ENCODE data around the gene MCUB. TPM values are rescaled to one million over a fixed set of nuclear protein-coding genes. Genes with fewer than 3 reads are reported as not detected.

The MCUB gene
- total RNA-seq, 1 donor, result 22.8 TPM

DNA sequence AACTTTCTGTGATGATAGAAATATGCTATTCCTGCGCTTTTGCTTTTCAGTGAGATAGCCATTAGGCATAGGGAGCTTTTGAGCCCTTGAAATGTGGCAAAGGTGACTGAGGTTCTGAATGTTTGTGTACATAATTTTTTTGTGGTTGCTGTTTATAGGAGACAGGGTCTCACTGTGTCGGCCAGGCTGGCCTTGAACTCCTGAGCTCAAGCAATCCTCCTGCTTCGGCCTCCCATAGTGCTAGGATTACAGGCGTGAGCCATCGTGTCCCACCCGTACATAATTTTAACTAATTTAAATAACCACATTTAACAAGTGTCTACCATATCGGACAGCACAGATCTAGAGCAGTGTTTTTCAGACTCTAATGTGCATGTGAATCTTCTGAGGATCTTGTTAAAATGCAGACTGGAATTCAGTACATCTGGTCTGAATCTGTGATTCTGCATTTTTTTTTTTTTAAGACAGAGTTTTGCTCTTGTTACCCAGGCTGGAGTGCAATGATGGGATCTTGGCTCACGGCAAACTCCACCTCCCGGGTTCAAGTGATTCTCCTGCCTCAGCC is 97.9 kb downstream of the MCUB start:
- no peaks in the 10 kb centered on the region for H3K79me2 ChIP-seq (ENCODE audit: insufficient read depth, low read length)
- no peak overlapping the region for H3K4me2 ChIP-seq (ENCODE audit: insufficient read depth, low read length)
- no peak overlapping the region for H2AFZ ChIP-seq (ENCODE audit: low read length)
- DNase-seq (ENCODE audit: insufficient read length, low spot score, missing footprints), result no peak
- no peaks in the 10 kb centered on the region for H4K20me1 ChIP-seq (ENCODE audit: insufficient read depth, low read length)
- H3K36me3 ChIP-seq (ENCODE audit: insufficient read depth, low read length), result no peaks in the 10 kb centered on the region
- H3K27me3 ChIP-seq (ENCODE audit: insufficient read depth, low read length), result no peaks in the 10 kb centered on the region
- no peaks in the 10 kb centered on the region for H3K4me1 ChIP-seq (ENCODE audit: insufficient read depth, low read length)
- TF ChIP-seq, protein P1, sequence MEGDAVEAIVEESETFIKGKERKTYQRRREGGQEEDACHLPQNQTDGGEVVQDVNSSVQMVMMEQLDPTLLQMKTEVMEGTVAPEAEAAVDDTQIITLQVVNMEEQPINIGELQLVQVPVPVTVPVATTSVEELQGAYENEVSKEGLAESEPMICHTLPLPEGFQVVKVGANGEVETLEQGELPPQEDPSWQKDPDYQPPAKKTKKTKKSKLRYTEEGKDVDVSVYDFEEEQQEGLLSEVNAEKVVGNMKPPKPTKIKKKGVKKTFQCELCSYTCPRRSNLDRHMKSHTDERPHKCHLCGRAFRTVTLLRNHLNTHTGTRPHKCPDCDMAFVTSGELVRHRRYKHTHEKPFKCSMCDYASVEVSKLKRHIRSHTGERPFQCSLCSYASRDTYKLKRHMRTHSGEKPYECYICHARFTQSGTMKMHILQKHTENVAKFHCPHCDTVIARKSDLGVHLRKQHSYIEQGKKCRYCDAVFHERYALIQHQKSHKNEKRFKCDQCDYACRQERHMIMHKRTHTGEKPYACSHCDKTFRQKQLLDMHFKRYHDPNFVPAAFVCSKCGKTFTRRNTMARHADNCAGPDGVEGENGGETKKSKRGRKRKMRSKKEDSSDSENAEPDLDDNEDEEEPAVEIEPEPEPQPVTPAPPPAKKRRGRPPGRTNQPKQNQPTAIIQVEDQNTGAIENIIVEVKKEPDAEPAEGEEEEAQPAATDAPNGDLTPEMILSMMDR (IDR thresholded peaks at IDR 0.05; ENCODE audit: extremely low read depth, low read depth, low read length), result no peak
- no peaks in the 10 kb centered on the region for H3K9me3 ChIP-seq (ENCODE audit: low read depth, low read length)
- no peak overlapping the region for H3K27ac ChIP-seq (ENCODE audit: low read depth, low read length)
- no peak overlapping the region for H3K4me3 ChIP-seq (ENCODE audit: insufficient read depth, low read length)

DNA sequence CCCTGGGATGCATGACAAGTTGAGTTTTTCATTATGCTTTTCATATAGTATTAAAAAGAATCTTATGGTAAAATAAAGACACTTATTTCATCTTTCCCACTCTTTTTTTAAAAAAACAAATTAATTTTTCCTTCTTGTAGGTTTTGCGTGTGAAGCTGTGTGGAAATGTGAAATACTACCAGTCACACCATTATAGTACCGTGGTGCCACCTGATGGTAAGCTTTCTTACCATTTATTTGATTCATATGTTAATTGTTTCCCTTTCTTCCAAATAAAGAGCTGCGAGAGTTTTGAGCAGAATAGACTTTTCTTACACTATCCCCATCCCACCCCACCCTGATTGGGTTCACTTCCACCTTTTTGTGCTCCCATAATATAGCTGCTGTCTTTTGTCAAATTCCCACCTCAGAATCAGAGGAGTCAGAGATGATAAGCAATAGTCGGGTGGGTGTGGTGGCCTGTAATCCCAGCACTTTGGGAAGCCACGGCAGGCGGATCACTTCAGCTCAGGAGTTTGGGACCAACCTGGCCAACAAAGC is 98.9 kb downstream of the MCUB start:
- no peaks in the 10 kb centered on the region for H4K20me1 ChIP-seq (ENCODE audit: insufficient read depth, low read length)
- H2AFZ ChIP-seq (ENCODE audit: low read length), result no peak overlapping the region
- TF ChIP-seq, protein P1 (IDR thresholded peaks at IDR 0.05; ENCODE audit: extremely low read depth, low read depth, low read length), result no peak
- no peaks in the 10 kb centered on the region for H3K4me1 ChIP-seq (ENCODE audit: insufficient read depth, low read length)
- H3K4me3 ChIP-seq (ENCODE audit: insufficient read depth, low read length), result no peak overlapping the region
- H3K27me3 ChIP-seq (ENCODE audit: insufficient read depth, low read length), result no peaks in the 10 kb centered on the region
- DNase-seq (ENCODE audit: insufficient read length, low spot score, missing footprints), result no peak
- no peaks in the 10 kb centered on the region for H3K9me3 ChIP-seq (ENCODE audit: low read depth, low read length)
- no peak overlapping the region for H3K27ac ChIP-seq (ENCODE audit: low read depth, low read length)
- H3K4me2 ChIP-seq (ENCODE audit: insufficient read depth, low read length), result no peak overlapping the region
- H3K79me2 ChIP-seq (ENCODE audit: insufficient read depth, low read length), result no peaks in the 10 kb centered on the region
- no peaks in the 10 kb centered on the region for H3K36me3 ChIP-seq (ENCODE audit: insufficient read depth, low read length)

GRCh38 chr4:109662116-109662515 is 102.1 kb downstream of the MCUB start:
- H3K27ac ChIP-seq (ENCODE audit: low read depth, low read length), result no peak overlapping the region
- TF ChIP-seq, protein P1 (IDR thresholded peaks at IDR 0.05; ENCODE audit: extremely low read depth, low read depth, low read length), result no peak
- no peaks in the 10 kb centered on the region for H3K27me3 ChIP-seq (ENCODE audit: insufficient read depth, low read length)
- DNase-seq (ENCODE audit: insufficient read length, low spot score, missing footprints), result no peak
- H3K4me3 ChIP-seq (ENCODE audit: insufficient read depth, low read length), result no peak overlapping the region
- H3K4me2 ChIP-seq (ENCODE audit: insufficient read depth, low read length), result no peak overlapping the region
- H2AFZ ChIP-seq (ENCODE audit: low read length), result no peak overlapping the region
- no peaks in the 10 kb centered on the region for H4K20me1 ChIP-seq (ENCODE audit: insufficient read depth, low read length)
- no peaks in the 10 kb centered on the region for H3K9me3 ChIP-seq (ENCODE audit: low read depth, low read length)
- no peaks in the 10 kb centered on the region for H3K79me2 ChIP-seq (ENCODE audit: insufficient read depth, low read length)
- H3K4me1 ChIP-seq (ENCODE audit: insufficient read depth, low read length), result no peaks in the 10 kb centered on the region
- H3K36me3 ChIP-seq (ENCODE audit: insufficient read depth, low read length), result no peaks in the 10 kb centered on the region

DNA sequence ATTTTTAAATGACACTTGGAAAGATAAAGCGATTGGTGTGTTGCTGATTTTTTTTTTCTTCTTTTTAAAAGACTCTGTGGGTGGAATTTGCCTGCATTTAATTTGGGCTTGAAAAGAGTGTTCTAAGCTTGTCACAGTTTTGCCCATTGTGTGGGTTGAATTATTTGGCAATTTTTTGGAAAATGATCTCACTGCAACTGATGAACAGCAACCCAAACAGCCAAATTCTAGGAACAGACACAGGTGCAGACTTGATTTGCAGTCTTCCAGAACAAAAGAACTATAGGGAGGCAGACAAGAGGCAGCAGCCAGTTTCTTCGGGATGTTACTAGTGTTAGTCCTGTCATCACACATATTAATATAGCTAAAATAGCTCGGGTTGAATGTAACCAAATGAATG is 102.7 kb downstream of the MCUB start:
- H3K27me3 ChIP-seq (ENCODE audit: insufficient read depth, low read length), result no peaks in the 10 kb centered on the region
- DNase-seq (ENCODE audit: insufficient read length, low spot score, missing footprints), result peak; percentile 27
- H3K4me1 ChIP-seq (ENCODE audit: insufficient read depth, low read length), result no peaks in the 10 kb centered on the region
- H3K4me2 ChIP-seq (ENCODE audit: insufficient read depth, low read length), result no peak overlapping the region
- TF ChIP-seq, protein P1 (IDR thresholded peaks at IDR 0.05; ENCODE audit: extremely low read depth, low read depth, low read length), result no peak
- no peaks in the 10 kb centered on the region for H4K20me1 ChIP-seq (ENCODE audit: insufficient read depth, low read length)
- H3K9me3 ChIP-seq (ENCODE audit: low read depth, low read length), result no peaks in the 10 kb centered on the region
- no peak overlapping the region for H3K4me3 ChIP-seq (ENCODE audit: insufficient read depth, low read length)
- no peak overlapping the region for H3K27ac ChIP-seq (ENCODE audit: low read depth, low read length)
- H3K36me3 ChIP-seq (ENCODE audit: insufficient read depth, low read length), result no peaks in the 10 kb centered on the region
- H2AFZ ChIP-seq (ENCODE audit: low read length), result no peak overlapping the region
- H3K79me2 ChIP-seq (ENCODE audit: insufficient read depth, low read length), result no peaks in the 10 kb centered on the region

Measured in osteoblast (primary cell).